Activated T-cell treated with anti-CD3 and anti-CD28 coated beads for 48 hours (primary cell): ENCODE results near the gene ARID5B.

Experiments used
- DNase-seq: peaks from one replicate; pipeline ENCODE4 v3.0.0-alpha.2; 2020; ENCODE audit warnings: low read depth

The ARID5B gene

GRCh38 chr10:62036186-62037081, 134.9 kb downstream of the ARID5B start:
- no peak for DNase-seq

- DNase-seq = no peak
Measured at GRCh38 chr10:62037166-62037831, 135.8 kb downstream of the ARID5B start.

GRCh38 chr10:62037890-62038608, 136.6 kb downstream of the ARID5B start:
- no peak for DNase-seq

- DNase-seq = peak; percentile 60
Measured at GRCh38 chr10:62038609-62039190, 137.2 kb downstream of the ARID5B start.

GRCh38 chr10:62039954-62040353, 138.5 kb downstream of the ARID5B start:
- no peak for DNase-seq

GRCh38 chr10:62040881-62041280, 139.4 kb downstream of the ARID5B start:
- no peak for DNase-seq

GRCh38 chr10:62043421-62044021, 142.0 kb downstream of the ARID5B start:
- DNase-seq = no peak

- no peak for DNase-seq
Measured at GRCh38 chr10:62044566-62044965, 143.1 kb downstream of the ARID5B start.

GRCh38 chr10:62045765-62046521, 144.4 kb downstream of the ARID5B start:
- DNase-seq = no peak

- DNase-seq = no peak
Measured at GRCh38 chr10:62046522-62047227, 145.2 kb downstream of the ARID5B start.

- no peak for DNase-seq
Measured at GRCh38 chr10:62047228-62047892, 145.9 kb downstream of the ARID5B start.

- DNase-seq = no peak
Measured at GRCh38 chr10:62047960-62048383, 146.5 kb downstream of the ARID5B start.

- no peak for DNase-seq
Measured at GRCh38 chr10:62048470-62048869, 147.0 kb downstream of the ARID5B start.

- DNase-seq = peak; percentile 70
Measured at GRCh38 chr10:62048919-62049623, 147.6 kb downstream of the ARID5B start.

- DNase-seq = no peak
Measured at GRCh38 chr10:62049624-62050345, 148.3 kb downstream of the ARID5B start.

- DNase-seq = no peak
Measured at GRCh38 chr10:62050346-62050892, 148.9 kb downstream of the ARID5B start.

GRCh38 chr10:62050893-62051433, 149.5 kb downstream of the ARID5B start:
- DNase-seq = peak; percentile 67

- no peak for DNase-seq
Measured at GRCh38 chr10:62052276-62052675, 150.8 kb downstream of the ARID5B start.
